ENCODE measurements around the gene ELK3. TPM values are rescaled to one million over a fixed set of nuclear protein-coding genes. Genes with fewer than 3 reads are reported as not detected.

Gene ELK3
- total RNA-seq, 4 donors from 2014 or later, result 10.0 to 13.5 (median 11.0) TPM

DNA sequence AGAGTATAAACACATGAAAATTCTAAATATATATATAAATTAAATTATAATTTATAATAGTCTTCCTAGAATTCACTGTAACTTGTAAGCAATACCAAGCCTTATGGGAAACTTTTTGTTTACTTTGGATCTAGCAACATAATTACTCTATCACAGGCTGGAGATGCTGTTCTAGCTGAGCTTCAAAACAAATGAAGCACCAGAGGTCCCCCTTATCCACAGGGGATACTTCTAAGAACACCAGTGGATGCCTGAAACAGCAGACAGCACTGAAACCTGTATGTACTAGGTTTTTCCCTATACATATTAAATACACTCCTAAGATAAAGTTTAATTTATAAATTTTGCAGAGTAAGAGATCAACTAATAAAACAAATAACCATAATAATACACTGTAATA lies 109.5 kb downstream of the ELK3 start:
- Histone ChIP-seq H3K27ac (no peak overlapping the region), H3K4me3 (no peak overlapping the region), H3K4me1 (no peaks in the 10 kb centered on the region), H3K36me3 (peaks cover 14% of the 10 kb centered on the region), H3K9me3 (no peaks in the 10 kb centered on the region), H3K27me3 (no peaks in the 10 kb centered on the region)
- TF ChIP-seq, protein P1, sequence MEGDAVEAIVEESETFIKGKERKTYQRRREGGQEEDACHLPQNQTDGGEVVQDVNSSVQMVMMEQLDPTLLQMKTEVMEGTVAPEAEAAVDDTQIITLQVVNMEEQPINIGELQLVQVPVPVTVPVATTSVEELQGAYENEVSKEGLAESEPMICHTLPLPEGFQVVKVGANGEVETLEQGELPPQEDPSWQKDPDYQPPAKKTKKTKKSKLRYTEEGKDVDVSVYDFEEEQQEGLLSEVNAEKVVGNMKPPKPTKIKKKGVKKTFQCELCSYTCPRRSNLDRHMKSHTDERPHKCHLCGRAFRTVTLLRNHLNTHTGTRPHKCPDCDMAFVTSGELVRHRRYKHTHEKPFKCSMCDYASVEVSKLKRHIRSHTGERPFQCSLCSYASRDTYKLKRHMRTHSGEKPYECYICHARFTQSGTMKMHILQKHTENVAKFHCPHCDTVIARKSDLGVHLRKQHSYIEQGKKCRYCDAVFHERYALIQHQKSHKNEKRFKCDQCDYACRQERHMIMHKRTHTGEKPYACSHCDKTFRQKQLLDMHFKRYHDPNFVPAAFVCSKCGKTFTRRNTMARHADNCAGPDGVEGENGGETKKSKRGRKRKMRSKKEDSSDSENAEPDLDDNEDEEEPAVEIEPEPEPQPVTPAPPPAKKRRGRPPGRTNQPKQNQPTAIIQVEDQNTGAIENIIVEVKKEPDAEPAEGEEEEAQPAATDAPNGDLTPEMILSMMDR (IDR thresholded peaks at IDR 0.05), result no peak
- no peak for TF ChIP-seq POLR2A (IDR thresholded peaks at IDR 0.05)
- TF ChIP-seq POLR2AphosphoS5 (IDR thresholded peaks at IDR 0.05), result no peak
- TF ChIP-seq EP300 (IDR thresholded peaks at IDR 0.05), result no peak
- no peak for DNase-seq (ENCODE audit: low spot score in 2 of 2)

DNA sequence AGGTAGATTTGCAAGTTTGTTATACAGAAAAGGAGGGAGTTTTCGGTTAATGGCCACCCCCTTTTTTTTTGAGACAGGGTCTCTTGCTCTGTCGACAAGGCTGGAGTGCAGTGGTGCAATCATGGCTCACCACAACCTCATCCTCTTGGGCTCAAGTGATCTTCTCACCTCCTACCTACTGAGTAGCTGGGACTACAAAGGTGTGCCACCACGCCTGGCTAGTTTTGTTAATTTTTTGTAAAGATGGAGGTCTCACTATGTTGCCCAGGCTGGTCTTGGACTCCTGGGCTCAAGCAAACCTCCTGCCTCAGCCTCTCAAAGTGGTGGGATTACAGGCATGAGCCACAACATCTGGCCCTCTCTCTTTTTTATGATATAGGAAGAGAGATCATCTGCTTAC lies 111.5 kb downstream of the ELK3 start:
- H3K4me3 ChIP-seq, result no peak overlapping the region
- H3K4me1 ChIP-seq, result no peaks in the 10 kb centered on the region
- DNase-seq (ENCODE audit: low spot score in 2 of 2), result no peak
- 90% methylated on average over 3 of the region's 3 CpGs for WGBS
- TF ChIP-seq EP300 (IDR thresholded peaks at IDR 0.05) (no peak), POLR2AphosphoS5 (IDR thresholded peaks at IDR 0.05) (no peak), POLR2A (IDR thresholded peaks at IDR 0.05) (no peak)
- TF ChIP-seq, protein P1 (IDR thresholded peaks at IDR 0.05), result no peak
- no peaks in the 10 kb centered on the region for H3K27me3 ChIP-seq
- no peak overlapping the region for H3K27ac ChIP-seq
- no peaks in the 10 kb centered on the region for H3K36me3 ChIP-seq
- H3K9me3 ChIP-seq, result no peaks in the 10 kb centered on the region

DNA sequence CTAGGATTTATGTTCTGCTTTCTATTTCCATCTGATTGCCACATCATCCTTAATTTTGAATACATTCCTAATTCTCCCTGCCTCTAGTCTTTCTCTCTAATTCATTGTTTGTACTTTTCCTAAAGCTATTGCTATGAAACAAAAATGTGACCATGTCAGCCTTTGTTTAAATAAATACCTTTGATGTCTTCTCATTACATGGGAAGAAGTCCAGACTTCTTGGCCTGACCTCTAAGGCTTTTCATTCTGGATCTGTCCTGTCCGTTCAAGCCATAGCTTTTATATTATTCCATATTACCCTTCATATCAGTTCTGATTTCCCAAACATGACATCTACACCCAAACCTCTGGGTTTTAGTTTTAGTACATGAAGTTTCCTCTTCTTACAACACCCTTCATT lies 114.7 kb downstream of the ELK3 start:
- no peak overlapping the region for H3K27ac ChIP-seq
- H3K27me3 ChIP-seq, result no peaks in the 10 kb centered on the region
- H3K4me3 ChIP-seq, result no peak overlapping the region
- no peaks in the 10 kb centered on the region for H3K4me1 ChIP-seq
- no peak for DNase-seq (ENCODE audit: low spot score in 2 of 2)
- TF ChIP-seq POLR2A (IDR thresholded peaks at IDR 0.05), result no peak
- TF ChIP-seq POLR2AphosphoS5 (IDR thresholded peaks at IDR 0.05), result no peak
- TF ChIP-seq EP300 (IDR thresholded peaks at IDR 0.05), result no peak
- TF ChIP-seq, protein P1 (IDR thresholded peaks at IDR 0.05), result no peak
- H3K36me3 ChIP-seq, result peaks cover 3% of the 10 kb centered on the region
- H3K9me3 ChIP-seq, result no peaks in the 10 kb centered on the region
- 81% methylated on average over 1 of the region's 1 CpG for WGBS

DNA sequence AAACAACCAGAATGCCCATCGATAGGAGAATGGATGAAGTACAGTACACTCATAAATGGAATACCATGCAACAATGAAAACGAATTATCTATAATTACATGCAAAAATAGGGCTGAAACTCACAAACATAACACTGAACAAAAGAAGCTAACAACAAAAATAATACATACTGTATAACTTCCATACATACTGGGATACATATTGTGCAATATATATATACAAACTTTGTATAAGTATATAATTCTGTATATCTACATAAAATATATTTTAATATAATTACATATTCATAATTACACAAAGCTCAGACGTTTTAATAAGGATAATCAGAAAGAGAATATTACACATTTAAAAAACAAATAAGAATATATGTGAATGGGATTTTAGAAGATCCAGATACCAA lies 115.9 kb downstream of the ELK3 start:
- DNase-seq (ENCODE audit: low spot score in 2 of 2), result no peak
- 95% methylated on average over 3 of the region's 3 CpGs for WGBS
- H3K36me3 ChIP-seq, result peaks cover 3% of the 10 kb centered on the region
- TF ChIP-seq, protein P1 (IDR thresholded peaks at IDR 0.05), result no peak
- H3K4me3 ChIP-seq, result no peak overlapping the region
- H3K27me3 ChIP-seq, result no peaks in the 10 kb centered on the region
- no peak overlapping the region for H3K27ac ChIP-seq
- no peaks in the 10 kb centered on the region for H3K9me3 ChIP-seq
- peaks cover 3% of the 10 kb centered on the region for H3K4me1 ChIP-seq

DNA sequence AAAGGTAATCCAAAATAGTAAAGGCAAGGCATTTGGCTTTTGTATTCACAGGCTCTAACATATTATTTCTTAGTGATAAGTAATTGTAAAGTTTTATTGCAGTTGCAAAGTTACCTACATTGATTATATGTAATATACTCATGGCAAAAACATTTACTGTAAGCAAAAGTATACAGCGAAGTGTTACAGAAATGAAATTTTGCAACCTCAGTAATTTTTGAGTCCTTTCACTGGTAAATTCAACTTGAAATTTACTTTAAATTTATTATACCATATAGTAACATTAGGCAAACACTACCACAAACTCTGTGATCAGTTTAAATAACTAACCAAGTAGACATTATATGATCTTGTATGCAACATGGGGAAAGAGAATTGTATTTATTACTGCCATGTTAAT lies 117.0 kb downstream of the ELK3 start:
- Histone ChIP-seq H3K4me1 (peaks cover 3% of the 10 kb centered on the region), H3K27me3 (no peaks in the 10 kb centered on the region), H3K9me3 (no peaks in the 10 kb centered on the region), H3K27ac (no peak overlapping the region), H3K36me3 (peaks cover 3% of the 10 kb centered on the region), H3K4me3 (no peak overlapping the region)
- DNase-seq (ENCODE audit: low spot score in 2 of 2), result no peak
- 98% methylated on average over 1 of the region's 1 CpG for WGBS
- TF ChIP-seq, protein P1 (IDR thresholded peaks at IDR 0.05), result no peak
- TF ChIP-seq EP300 (IDR thresholded peaks at IDR 0.05) (no peak), POLR2A (IDR thresholded peaks at IDR 0.05) (no peak), POLR2AphosphoS5 (IDR thresholded peaks at IDR 0.05) (no peak)
